Transverse colon (tissue), 3 donors: ENCODE data around the gene TRHDE.

ENCODE experiments used
- CTCF ChIP-seq, 5 experiments: fragments of 200-600 bp in 3 of 5; fragments of 450-650 bp in 2 of 5; sonication (generic) in 3 of 5; IDR thresholded peaks; 1 replicate in 2 of 5; 2 replicates in 3 of 5; pipeline ENCODE4 v1.5.1; 2016 to 2017; ENCODE audit warnings: antibody characterized with exemption in 5 of 5, inconsistent platforms in 3 of 5, mild to moderate bottlenecking in 2 of 5, moderate library complexity in 1 of 5
- POLR2A ChIP-seq: fragments of 450-650 bp; IDR thresholded peaks from one replicate; pipeline ENCODE4 v1.6.1; 2016; ENCODE audit warnings: antibody characterized with exemption, mild to moderate bottlenecking, moderate library complexity

- TF ChIP-seq CTCF (IDR thresholded peaks at IDR 0.05) (no peak), POLR2A (no peak)
Measured at GRCh38 chr12:72510772-72511171, 238.6 kb downstream of the TRHDE start.
